GM21447 (cell line): ENCODE measurements around the gene KLHL25.
"Not testable (repeated sequence)": the region's sequence is repeated elsewhere in the genome, so short reads cannot be mapped to it uniquely, and the experiment has no call there.

Experiments used
- ATAC-seq: cut with Tn5 transposase; IDR thresholded peaks from one replicate; pipeline ENCODE4 v1.9.1; 2021; ENCODE audit not compliant: unreplicated experiment

KLHL25 gene

DNA sequence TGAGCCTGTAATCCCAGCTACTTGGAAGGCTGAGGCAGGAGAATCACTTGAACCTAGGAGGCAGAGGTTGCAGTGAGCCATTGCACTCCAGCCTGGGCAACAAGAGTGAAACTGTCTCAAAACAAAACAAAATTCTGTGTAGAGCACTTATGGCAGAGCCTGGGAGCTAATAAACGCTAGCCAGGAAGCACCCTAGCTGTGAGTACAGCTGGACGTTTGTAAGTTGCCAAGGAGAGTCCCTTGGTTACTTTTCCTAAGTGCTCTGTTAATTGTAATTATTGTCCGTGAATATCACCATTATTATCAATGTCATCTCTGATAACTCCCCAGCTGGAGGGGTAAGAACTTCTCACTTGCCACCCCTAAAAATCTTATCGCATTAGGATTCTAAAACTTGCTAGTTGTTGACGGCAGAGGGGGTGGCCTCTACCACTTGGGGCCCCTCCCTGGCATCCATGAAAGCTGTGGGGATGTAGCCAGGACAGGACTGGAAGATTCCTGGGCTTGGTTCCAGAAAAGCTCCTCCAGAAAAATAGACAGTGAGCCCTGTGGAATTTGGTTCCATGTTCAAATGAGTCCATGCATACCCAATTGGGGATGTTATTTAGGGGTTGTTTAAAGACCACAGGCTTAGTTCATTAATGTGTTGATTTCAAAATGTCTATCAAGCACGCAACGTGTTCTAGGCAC, 9.9 kb upstream of the KLHL25 start:
- ATAC-seq: no peak

DNA sequence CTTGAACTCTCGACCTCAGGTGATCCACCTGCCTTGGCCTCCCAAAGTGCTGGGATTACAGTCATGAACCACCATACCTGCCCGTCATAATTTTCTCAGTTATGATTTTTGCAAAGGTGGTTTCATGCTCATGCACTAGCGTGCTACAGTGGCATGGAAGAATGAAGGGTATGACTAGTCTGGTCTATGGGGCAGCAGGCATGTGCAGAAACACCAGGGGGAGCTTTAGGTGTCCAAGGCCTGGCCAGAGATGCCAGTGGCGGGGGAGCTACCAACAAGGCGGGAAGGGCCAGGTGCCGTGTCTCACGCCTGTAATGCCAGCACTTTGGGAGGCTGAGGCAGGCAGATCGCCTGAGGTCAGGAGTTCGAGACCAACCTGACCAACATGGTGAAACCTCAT, 7.9 kb upstream of the KLHL25 start:
- ATAC-seq: not testable (repeated sequence)

GRCh38 chr15:85800478-85801123, 5.9 kb upstream of the KLHL25 start:
- no peak for ATAC-seq

DNA sequence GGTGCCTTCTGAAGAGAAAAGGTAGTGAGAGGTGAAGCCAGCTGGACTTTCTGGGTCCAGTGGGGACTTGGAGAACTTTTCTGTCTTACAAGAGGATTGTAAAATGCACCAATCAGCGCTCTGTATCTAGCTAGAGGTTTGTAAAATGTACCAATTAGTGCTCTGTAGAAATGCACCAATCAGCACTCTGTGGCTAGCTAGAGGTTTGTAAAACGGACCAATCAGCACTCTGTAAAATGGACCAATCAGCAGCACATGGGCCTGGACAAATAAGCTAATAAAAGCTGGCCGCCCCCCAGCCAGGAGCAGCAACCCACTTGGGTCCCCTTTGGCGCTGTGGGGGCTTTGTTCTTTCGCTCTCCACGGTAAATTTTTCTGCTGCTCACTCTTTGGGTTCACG, 1.6 kb upstream of the KLHL25 start:
- ATAC-seq: not testable (repeated sequence)

DNA sequence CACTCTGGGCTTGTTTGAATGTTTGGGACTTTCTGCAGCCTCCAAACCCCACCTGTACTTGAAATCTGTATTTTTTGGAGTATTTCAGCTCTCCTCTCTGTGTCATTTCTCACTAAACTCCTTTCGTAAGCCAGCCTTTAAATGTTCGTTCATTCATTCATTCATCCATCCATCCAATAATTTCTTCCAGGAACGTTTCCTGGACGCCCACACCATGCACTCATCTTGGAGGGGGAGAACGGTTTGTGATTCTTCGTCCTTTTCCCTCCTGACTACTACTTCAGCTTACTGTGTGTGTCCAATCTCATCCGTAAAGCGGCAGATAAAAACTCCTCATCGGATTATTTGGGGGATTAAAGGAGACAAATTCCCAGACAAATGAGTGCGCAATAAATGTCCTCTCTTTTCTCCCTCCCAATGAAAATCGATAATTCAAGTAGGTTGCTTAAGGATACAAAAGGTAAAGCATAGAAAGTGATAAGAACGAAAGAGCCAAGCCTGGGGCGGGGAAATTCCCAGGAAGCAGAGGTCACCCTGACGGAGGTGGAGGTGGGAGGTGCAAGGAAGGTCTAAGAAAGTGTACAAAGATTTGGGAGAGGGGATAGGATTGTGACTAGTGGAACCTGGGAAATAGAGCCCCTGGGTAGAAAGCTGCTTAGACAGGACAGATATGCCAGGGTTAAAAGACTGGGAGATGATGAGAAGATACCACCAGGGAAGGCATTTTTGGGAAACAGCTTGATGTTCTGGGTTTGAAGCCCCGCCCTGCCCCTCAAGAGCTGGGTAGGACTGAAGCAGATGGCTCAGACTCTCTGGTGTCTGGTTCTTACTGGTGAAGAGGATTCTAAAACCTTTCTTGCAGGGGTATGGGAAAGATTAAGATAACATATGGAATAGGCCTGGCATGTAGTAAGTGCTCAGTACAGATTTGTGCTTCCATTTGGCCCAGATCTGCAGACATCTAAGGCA, 896 bp upstream of the KLHL25 start:
- ATAC-seq: no peak

- ATAC-seq: peak; percentile 41
Measured at GRCh38 chr15:85793641-85794597, 806 bp downstream of the KLHL25 start.

DNA sequence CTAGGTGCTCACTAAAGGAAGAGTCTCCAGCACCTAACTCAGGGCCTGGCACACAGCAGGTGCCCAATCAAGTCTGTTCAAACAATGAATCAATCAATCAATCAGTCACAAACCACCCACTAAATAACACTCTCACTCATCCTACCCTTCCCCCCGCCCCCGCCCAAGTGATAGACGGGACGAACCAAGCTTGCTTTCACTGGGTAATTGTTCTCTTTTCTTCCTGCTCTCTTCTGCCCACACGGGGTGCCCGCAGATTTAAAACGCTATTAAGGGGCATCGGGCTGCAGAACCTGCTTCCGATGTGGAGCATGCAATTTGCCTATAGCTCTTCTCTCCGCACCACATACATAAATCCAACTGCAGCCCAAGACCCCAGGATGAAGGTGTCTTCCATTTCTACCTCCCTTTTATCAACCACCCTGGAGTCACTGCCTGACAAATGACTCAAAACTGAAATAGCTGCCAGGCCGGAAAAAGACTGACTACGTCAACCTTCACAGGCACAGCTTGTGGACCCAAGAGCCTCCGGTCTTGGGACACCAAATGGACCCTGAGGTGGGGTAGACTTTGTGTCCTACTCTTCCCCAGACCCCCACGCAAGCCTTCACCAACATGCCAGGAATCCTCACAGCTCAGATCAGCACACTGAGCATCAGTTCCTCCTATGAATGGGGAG, 1.7 kb downstream of the KLHL25 start:
- ATAC-seq: no peak

DNA sequence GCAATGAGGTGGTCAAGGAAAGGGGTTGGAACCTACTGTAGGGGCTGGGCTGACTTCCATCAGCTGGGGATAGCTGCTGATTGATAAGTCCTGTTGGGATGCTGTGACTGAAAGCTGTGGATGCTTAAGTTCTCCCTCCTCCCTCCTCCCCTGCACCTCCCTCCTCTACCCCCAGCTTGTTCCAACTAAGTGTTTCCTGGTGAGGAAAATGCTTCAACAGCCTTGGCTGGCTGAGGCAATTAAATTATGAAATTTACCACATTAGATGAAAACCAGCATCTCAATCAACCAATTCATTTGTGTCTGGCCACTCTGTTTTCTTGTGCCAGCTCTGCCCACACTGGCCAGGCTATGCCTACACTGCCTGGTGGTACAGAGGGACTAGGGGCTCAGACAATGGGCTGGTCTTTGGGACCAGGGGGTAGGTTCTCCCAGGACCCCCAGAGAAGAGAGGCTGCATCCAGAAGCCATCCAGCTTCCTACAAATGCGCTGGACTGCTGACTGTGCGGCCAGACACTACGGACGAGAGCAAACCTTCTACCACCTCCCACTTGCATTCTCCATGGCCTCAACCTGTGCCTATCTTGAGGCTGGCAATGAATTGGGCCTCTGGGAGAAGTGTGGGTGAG, 2.5 kb downstream of the KLHL25 start:
- ATAC-seq: no peak

DNA sequence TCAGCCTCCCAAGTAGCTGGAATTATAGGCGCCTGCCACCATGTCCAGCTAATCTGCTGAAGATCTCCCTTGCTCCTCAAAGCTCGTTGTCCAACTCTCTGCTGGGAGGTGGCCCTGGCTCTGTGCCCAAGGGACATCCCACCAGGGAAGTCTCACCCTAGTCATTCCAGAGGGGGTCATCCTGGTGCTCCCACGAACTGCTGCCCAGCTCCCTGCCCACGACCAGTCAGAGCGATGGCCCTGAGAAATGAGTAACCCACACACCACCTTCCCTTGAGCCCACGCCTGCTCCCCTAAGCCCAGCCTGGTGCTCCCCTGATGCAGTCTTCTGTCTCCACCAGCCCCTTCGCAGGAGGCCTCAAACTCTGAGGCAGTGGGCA, 5.2 kb downstream of the KLHL25 start:
- ATAC-seq: no peak

DNA sequence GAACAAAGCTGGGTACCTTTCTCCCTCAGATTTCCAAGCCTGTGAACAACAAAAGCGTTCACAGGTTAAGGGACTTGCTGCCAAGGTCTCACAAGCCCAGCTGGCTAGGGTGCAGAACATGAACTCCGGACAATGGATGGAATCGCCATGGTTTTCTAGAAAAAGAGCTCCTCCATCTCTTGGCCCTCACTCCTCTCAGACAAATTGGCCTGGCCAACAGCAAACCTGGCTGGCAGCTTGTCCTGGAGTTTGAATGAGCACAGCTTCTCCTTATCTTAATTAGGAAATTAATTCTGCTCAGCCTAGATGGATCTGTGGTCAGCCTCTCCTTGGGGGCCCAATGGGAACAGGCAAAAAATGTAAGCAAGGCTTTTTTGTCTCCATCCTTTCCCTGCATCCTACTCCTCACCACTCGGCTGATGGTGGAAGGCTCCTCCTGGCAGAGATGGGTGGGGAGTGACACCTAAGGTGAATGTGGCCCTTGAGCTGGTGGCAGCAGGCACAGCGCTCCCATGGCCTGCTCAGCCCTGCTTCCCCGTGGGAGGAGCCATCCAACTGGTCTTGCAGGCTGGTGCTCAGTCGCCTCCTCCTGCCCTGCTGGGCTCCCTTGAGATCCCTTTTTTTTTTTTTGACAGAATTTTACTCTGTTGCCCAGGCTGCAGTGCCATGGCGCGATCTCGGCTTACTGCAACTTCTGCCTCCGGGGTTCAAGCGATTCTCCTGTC, 5.8 kb downstream of the KLHL25 start:
- ATAC-seq: no peak

DNA sequence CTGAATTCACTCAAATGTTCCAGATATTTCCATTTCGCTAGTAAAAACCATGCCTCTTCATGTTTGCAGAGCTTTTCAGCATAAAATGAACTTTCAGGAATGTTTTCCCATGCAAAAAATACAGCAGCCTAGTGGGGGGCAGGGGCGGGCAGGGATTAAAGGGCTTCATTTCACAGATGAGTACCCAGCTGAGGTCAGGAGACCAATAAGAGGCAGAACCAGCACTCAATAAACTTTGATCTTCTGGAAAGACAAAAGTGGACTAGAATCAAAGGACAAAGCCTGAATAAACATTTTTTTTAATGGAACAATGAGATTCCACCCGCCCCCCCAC, 8.0 kb downstream of the KLHL25 start:
- no peak for ATAC-seq

- ATAC-seq: no peak
Measured at GRCh38 chr15:85785887-85786780, 8.6 kb downstream of the KLHL25 start.

DNA sequence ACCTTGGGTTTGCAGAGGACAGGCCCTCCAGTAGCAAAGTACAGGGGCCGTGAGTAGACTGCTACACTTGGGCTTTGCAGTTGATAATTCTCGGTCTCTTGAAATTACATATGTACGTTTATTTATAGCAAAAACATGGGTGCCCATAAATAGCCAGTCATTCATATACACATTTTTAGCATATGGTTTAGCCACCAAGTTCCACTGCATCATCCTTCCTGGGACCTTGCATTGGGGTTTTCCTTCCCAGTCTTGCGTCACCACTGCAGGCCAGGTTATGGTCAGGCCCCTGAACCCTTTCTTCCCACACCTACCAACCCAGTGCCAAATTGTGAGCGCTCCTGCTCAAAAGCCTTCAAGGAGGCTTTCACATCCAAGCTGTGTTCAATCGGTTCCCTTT, 12.7 kb downstream of the KLHL25 start:
- no peak for ATAC-seq

DNA sequence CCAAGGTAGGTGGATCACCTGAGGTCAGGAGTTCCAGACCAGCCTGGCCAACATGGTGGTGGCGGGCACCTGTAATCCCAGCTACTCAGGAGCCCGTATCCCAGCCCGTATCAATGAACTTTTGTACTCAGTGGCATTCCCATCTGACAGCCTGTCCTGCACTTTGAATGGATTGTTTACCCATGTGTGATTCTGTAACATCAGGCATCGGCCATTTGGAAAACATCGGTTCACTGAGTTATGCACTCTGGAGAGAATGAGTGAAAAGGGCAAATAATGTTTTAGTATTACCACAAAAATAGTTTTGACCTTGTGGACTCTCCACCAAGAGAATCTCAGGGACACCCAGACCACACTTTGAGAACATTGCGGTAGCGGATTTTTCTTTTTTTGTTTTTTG, 13.6 kb downstream of the KLHL25 start:
- ATAC-seq: no peak

- no peak for ATAC-seq
Measured at GRCh38 chr15:85780225-85780985, 14.3 kb downstream of the KLHL25 start.

GRCh38 chr15:85779249-85779648, 15.5 kb downstream of the KLHL25 start:
- no peak for ATAC-seq

GRCh38 chr15:85778107-85778776, 16.5 kb downstream of the KLHL25 start:
- no peak for ATAC-seq
